GM12878 (cell line): Measurements from ENCODE around the gene NECTIN1.

ENCODE experiments used
- NRF1 ChIP-seq: conservative IDR thresholded peaks from 2 replicates; pipeline ENCODE4 v1.6.1; 2011; ENCODE audit warnings: mild to moderate bottlenecking, low read depth, low read length, improper control_type of control experiment
- TF ChIP-seq, protein P1 (sequence below): IDR thresholded peaks from 2 replicates; pipeline ENCODE4 v1.6.1; 2012; ENCODE audit warnings: low read depth, low read length, improper control_type of control experiment

DNA sequence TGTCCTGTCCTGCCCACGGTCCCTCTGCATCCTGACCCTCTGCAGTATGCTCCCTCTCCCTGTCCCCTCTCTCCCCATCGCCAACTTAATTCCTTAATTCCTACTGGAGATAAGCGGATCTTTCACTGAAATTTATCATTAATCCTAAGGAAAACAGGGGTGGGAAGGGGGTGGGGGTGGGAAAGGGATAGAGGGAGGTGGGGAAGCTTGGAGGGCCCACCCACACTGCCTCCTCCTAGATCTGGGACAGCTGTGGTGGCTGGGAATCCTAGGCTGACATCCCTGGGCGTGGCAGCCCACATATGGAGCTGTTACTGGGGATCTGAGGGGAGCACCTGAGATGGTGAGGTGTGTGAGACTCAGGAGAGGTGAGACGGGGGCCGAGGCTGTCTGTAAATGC is 14.4 kb downstream of the NECTIN1 start:
- no peak for TF ChIP-seq NRF1
- TF ChIP-seq, protein P1, sequence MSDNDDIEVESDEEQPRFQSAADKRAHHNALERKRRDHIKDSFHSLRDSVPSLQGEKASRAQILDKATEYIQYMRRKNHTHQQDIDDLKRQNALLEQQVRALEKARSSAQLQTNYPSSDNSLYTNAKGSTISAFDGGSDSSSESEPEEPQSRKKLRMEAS, result no peak
